Pancreas (tissue), 10 donors: Measurements from ENCODE around the gene HSD11B1L. TPM values are rescaled to one million over a fixed set of nuclear protein-coding genes. Genes with fewer than 3 reads are reported as not detected.
A peak's percentile ranks its signal among the peaks of the same experiment; 100 is the strongest.

Experiments used
- ATAC-seq, 4 donors: fragments of 200-7000 bp; cut with Tn5 transposase; one replicate each; pipeline versions ENCODE4 v1.8.0 to v1.9.1; 2020; ENCODE audit warnings: mild to moderate bottlenecking in 4 of 4, moderate library complexity in 4 of 4
- DNase-seq, 6 donors: peaks; one replicate each; pipeline ENCODE4 v3.0.0-alpha.2; 2020
- FAIRE-seq: peaks from 2 replicates; lab custom pipeline; 2012; peaks lifted over from hg19 to GRCh38; lab: Jason Lieb, UNC
- H3K27ac ChIP-seq, 4 donors: fragments of 200-600 bp; sonication (generic); 1 replicate in 3 of 4; 2 replicates in 1 of 4; pipeline versions ENCODE4 v1.5.0 to v1.8.0; 2020
- H3K27me3 ChIP-seq, 4 donors: fragments of 200-600 bp; one replicate each; pipeline ENCODE4 v1.8.0; 2021
- H3K36me3 ChIP-seq, 3 donors: fragments of 200-600 bp; sonication (generic) in 1 of 3; one replicate each; pipeline versions ENCODE4 v1.5.0 to v1.8.0; 2020 to 2021
- H3K4me1 ChIP-seq, 3 donors: fragments of 200-600 bp; one replicate each; pipeline ENCODE4 v1.8.0; 2021
- H3K4me3 ChIP-seq, 4 donors: fragments of 200-600 bp; sonication (generic) in 2 of 4; one replicate each; pipeline versions ENCODE4 v1.5.0 to v1.8.0; 2020 to 2021
- H3K9me3 ChIP-seq, 4 donors: fragments of 200-600 bp; one replicate each; pipeline ENCODE4 v1.8.0; 2021
- CTCF ChIP-seq, 4 donors: fragments of 200-600 bp; sonication (generic) in 3 of 4; IDR thresholded peaks; one replicate each; pipeline versions ENCODE4 v1.5.0 to v1.8.0; 2021; ENCODE audit warnings: antibody characterized with exemption in 4 of 4
- WGBS, 2 donors: extraction: QIAGEN DNeasy Blood & Tissue Kit; methylation state at CpG; one replicate each; pipeline ENCODE4 v1.1.7; 2013; 5-methylcytosine and 5-hydroxymethylcytosine counted together
- intact Hi-C, 3 donors: fragments of 100-400 bp; cut with DNase I; formaldehyde crosslinking; loops; one replicate each; pipeline versions ENCODE4 v1.11.1 to v1.14.2; 2022
- polyA plus RNA-seq, 2 donors: library from polyadenylated mRNA; stranded (reverse); fragments of 200-250 nt; gene quantifications; one replicate each; pipeline ENCODE4 v1.2.3, GENCODE V29; 2013
- total RNA-seq, 6 donors: library from RNA; stranded (reverse); fragmentation: NEBNext Ultra II Directional in 4 of 6; extraction: Animal tissue kit (Norgen Biotek cat#: 25700) in 4 of 6; gene quantifications; one replicate each; pipeline versions ENCODE4 v1.2.1 to v1.2.4, GENCODE V29; 2021 to 2023
- donor health status: healthy with polysubstance abuse.
- donor health status: DM: no; HTN: no; CAD: no; lungs with moderate emphysema.
- donor health status: DM: no; HTN: no; CAD: no.
- donor health status: control.
- donor health status: control.
- donor health status: Bipolar disorder and iron deficiency.
- donor health status: DM: yes; HTN: yes; CAD: no.
- donor health status: DM: no; HTN: no; CAD: no.
- donor health status: DM: no; HTN: no; CAD: no.
- donor health status: DM: yes; HTN: yes; CAD: no.

HSD11B1L gene
- total and polyA plus RNA-seq, 8 donors = 2.1 to 16.9 (median 3.9) TPM

- H3K9me3 ChIP-seq = no peaks in the 10 kb centered on the region
- ATAC-seq (no peak), DNase-seq (peak in 2 of 6 donors; percentile 58 to 69), FAIRE-seq (no peak)
- WGBS, 2 donors = 92 to 93% methylated on average over 17 of the region's 17 CpGs
- no peaks in the 10 kb centered on the region for H3K4me1 ChIP-seq
- H3K4me3 ChIP-seq = no peak overlapping the region
- H3K27ac ChIP-seq = no peak overlapping the region
- H3K36me3 ChIP-seq = peaks cover 10 to 84% (median 52%) of the 10 kb centered on the region in 3 donors
- intact Hi-C loops = no loop called here
- no peak for TF ChIP-seq CTCF (IDR thresholded peaks at IDR 0.05)
- no peaks in the 10 kb centered on the region for H3K27me3 ChIP-seq
Observed at GRCh38 chr19:5663904-5664303, 16.9 kb upstream of the HSD11B1L start.

DNA sequence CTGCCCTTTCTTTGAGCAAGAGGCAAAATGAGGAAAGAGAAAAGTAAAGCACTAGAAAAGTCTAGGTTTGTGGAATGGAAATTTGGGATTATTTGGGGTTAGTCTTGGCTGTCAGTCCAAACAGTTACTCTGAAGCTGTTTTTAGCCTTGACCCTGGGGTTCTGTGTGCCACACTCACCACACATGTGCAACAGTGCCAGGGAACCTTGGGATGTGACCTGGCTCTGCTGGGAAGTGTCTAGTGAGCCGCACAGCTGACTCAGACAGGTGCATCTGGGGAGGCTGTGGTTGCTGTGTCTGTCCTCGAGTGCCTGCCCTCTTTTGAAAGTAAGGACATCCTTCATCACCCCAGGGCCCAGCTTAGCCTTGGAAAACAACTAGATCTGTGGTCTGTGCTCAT is 16.3 kb upstream of the HSD11B1L start:
- 83 to 92% methylated on average over 2 of the region's 2 CpGs for WGBS, 2 donors
- no peaks in the 10 kb centered on the region for H3K27me3 ChIP-seq
- DNase-seq (peak in 1 of 6 donors; percentile 22), ATAC-seq (peak in 2 of 4 donors; percentile 7 to 21), FAIRE-seq (no peak)
- no peak for TF ChIP-seq CTCF (IDR thresholded peaks at IDR 0.05)
- no peaks in the 10 kb centered on the region for H3K9me3 ChIP-seq
- H3K36me3 ChIP-seq = peaks cover 12 to 88% (median 56%) of the 10 kb centered on the region in 3 donors
- intact Hi-C loops = no loop called here
- no peak overlapping the region for H3K4me3 ChIP-seq
- no peak overlapping the region for H3K27ac ChIP-seq
- no peaks in the 10 kb centered on the region for H3K4me1 ChIP-seq

DNA sequence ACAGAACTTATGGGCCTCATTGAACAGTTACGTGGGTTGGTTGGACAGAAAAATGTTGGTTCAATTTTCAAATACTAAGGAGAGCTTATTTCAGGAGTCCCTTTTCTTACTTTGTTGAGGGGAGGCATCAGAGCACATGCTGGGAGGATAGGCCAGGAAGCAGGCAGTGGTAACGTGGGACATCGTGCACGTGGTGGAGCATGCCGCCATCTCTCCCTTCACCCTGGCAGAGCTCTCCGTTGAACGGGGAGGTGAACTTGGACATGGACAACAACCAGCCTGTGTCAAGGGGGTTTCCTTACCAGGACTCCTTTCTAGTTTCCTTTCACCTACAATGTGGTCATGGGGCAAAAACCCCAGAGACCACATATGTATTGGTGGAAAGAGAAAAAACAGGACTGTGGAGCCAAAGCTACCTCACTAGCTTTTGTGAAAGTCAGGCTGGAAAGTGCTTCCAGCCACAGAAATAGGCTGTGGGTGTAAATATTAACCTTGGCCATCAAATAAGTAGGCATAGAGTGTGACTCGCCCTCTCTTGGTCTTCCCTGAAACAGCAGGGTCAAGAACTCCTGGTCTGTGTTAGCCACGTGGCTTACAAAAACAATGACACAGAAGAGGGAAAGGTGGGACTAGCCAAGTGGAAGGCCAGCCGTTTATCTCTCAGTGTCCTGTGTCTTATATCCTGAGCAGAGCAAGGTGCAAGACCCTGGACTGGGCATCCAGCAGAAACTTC is 14.9 kb upstream of the HSD11B1L start:
- DNase-seq (peak in 2 of 6 donors; percentile 6 to 9), FAIRE-seq (no peak), ATAC-seq (peak in 3 of 4 donors; percentile 32 to 54 (median 50))
- intact Hi-C loops = no loop called here
- H3K4me3 ChIP-seq = no peak overlapping the region
- H3K27me3 ChIP-seq = no peaks in the 10 kb centered on the region
- no peak overlapping the region for H3K27ac ChIP-seq
- no peak for TF ChIP-seq CTCF (IDR thresholded peaks at IDR 0.05)
- H3K9me3 ChIP-seq = no peaks in the 10 kb centered on the region
- 75% methylated on average over 10 of the region's 10 CpGs for WGBS, 2 donors
- H3K4me1 ChIP-seq = no peaks in the 10 kb centered on the region
- H3K36me3 ChIP-seq = peaks cover 12 to 80% (median 49%) of the 10 kb centered on the region in 3 donors

- no peak for TF ChIP-seq CTCF (IDR thresholded peaks at IDR 0.05)
- no peak overlapping the region for H3K4me3 ChIP-seq
- intact Hi-C loops = no loop called here
- DNase-seq (peak in 2 of 6 donors; percentile 48 to 56), ATAC-seq (no peak), FAIRE-seq (no peak)
- no peaks in the 10 kb centered on the region for H3K9me3 ChIP-seq
- WGBS, 2 donors = 90 to 91% methylated on average over 26 of the region's 26 CpGs
- H3K27me3 ChIP-seq = no peaks in the 10 kb centered on the region
- H3K36me3 ChIP-seq = peaks cover 9 to 68% (median 41%) of the 10 kb centered on the region in 3 donors
- no peaks in the 10 kb centered on the region for H3K4me1 ChIP-seq
- no peak overlapping the region for H3K27ac ChIP-seq
Observed at GRCh38 chr19:5666921-5667610, 13.8 kb upstream of the HSD11B1L start.
